NCI-H146 treated with DMSO at 0.1 percent for 48 hours (cell line): ENCODE measurements around the gene OBSCN.

Experiments
- DNase-seq: peaks from one replicate; lab custom pipeline; 2025; ENCODE audit not compliant: unreplicated experiment; lab: John Stamatoyannopoulos, UW

OBSCN gene

DNA sequence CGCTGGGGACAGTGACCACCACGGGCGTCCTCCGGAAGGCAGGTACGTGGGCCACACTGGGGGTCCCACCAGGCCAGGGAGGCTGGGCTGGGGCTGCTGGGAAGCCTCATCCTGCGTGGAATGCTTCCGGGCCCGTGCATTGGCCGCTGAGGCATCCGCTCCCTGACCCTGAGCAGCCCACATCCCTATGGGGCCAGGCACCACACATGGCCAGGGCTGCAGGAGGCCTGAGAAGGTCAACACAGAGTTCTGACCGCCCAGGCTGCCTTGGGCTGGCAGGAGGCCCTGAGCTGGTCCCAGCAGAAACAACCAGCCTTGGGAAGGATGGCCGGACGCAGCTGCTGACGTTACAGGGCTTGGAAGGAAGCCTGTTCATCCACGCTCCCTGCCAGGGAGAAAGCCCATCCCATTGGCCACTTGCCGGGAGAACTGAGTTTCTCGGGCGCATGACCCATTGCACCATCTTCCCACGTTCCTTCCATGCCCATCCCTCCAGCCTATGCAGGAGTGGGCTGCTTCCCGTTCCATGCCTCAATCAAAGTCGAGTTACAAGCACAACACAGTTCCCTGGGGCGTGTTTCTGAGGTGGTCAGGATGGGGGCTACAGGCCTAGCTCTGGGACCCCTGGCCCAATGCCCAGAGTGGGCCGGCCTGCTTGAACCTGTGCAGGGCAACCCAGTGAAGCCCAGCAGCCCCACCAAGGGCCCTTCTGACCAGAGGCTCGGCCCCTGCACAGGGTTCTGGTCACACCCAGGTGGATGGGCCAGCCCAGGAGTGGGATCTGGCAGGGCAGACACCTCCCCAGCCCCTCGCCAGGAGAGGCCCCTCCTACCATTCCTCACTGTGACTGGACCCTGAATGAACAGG lies 167.1 kb downstream of the OBSCN start:
- no peak for DNase-seq

- no peak for DNase-seq
These were observed 167.9 kb downstream of the OBSCN start for GRCh38 chr1:228375578-228376261.

GRCh38 chr1:228376262-228376628 lies 168.4 kb downstream of the OBSCN start:
- DNase-seq: no peak

- no peak for DNase-seq
These were observed 169.1 kb downstream of the OBSCN start for GRCh38 chr1:228376651-228377631.

DNA sequence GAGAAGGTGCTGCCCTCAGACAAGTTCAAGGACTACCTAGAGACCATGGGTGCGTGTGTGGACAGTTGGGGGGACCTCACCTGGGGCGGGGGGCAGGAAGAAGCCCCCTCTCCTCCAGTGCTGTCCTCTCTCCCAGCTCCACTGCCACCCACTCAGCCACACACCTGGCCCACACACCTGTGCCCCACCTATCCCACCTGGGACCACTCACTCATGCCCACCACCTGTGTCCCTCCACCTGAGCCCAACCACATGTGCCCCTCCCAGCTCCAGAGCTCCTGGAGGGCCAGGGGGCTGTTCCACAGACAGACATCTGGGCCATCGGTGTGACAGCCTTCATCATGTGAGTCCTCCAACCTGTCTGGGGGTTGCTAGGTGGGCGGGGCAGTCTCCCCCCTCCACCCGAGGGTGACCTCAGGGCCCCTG lies 169.8 kb downstream of the OBSCN start:
- DNase-seq: no peak

DNA sequence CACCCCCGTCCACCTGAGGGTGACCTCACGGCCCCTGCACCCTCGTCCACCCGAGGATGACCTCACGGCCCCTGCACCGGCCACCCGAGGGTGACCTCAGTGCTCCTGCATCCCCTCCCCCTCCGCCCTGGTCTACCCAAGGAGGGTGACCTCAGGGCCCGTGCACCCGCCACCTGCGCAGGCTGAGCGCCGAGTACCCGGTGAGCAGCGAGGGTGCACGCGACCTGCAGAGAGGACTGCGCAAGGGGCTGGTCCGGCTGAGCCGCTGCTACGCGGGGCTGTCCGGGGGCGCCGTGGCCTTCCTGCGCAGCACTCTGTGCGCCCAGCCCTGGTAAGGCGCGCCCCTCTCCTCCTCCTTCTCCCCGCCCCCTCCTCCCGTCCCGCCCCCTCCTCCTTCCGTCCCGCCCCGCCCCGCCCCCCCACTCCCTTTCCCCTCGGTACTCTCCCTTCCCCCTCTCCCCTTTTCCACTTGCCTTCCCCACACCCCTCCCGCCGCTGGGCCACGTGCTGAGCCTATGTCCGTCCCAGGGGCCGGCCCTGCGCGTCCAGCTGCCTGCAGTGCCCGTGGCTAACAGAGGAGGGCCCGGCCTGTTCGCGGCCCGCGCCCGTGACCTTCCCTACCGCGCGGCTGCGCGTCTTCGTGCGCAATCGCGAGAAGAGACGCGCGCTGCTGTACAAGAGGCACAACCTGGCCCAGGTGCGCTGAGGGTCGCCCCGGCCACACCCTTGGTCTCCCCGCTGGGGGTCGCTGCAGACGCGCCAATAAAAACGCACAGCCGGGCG lies 170.4 kb downstream of the OBSCN start:
- peak; percentile 85 for DNase-seq

GRCh38 chr1:228378873-228379460 lies 171.1 kb downstream of the OBSCN start:
- DNase-seq: peak; percentile 15

- no peak for DNase-seq
These were observed 171.8 kb downstream of the OBSCN start for GRCh38 chr1:228379666-228380065.

GRCh38 chr1:228381356-228381755 lies 173.5 kb downstream of the OBSCN start:
- no peak for DNase-seq

DNA sequence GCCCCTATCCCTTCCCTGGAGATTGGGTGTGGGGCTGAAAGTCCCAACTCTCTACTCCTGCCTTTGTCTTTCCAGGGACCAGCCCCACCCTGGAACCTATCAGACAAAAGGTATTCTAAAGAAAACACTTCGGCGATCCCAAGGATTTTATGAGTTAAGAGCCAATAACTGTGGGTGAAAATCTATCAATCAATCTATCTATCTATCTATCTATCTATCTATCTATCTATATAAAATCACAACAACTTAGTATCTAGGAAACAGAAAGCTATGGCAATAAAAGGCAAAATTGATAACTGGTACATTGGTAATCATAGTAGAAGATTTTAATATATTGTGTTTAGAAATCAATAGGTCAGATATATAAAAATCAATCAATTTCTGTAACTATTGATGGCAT lies 175.9 kb downstream of the OBSCN start:
- no peak for DNase-seq

DNA sequence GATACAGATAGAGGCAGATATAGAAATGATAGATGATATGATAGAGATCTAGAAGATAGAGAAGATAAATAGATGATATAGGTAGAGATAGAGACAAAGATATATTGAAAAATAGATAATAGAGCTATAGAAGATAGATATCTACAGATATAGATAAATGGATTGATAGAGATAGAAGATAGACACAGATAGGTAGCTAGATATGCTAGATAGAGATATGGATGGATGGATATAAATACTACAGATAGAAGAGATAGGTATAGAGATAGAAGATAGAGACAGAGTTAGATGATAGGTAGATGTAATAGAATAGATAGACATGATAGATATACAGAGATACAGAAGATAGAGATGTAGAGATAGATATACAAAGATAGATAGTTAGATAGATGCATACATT lies 177.4 kb downstream of the OBSCN start:
- no peak for DNase-seq

DNA sequence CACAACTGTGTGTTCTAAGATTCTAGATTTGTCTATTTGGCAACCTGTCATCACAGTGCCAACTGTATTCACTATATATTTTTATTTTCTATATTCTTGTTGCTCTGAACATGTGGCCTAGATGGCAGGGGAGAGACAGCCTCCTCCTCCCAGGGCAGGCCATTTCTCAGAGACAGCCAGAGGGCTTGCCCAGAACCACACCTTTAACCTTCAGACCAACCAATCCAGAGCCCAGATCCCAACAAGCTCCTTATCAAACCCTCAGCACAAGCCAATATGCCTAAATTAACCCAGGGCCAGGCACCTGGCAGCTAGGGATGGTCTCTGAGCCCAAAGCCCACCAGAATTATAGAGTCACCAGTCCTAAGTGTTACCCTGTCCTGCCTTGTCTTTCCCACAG lies 179.5 kb downstream of the OBSCN start:
- no peak for DNase-seq

- no peak for DNase-seq
These were observed 182.8 kb downstream of the OBSCN start for GRCh38 chr1:228390649-228391048.

DNA sequence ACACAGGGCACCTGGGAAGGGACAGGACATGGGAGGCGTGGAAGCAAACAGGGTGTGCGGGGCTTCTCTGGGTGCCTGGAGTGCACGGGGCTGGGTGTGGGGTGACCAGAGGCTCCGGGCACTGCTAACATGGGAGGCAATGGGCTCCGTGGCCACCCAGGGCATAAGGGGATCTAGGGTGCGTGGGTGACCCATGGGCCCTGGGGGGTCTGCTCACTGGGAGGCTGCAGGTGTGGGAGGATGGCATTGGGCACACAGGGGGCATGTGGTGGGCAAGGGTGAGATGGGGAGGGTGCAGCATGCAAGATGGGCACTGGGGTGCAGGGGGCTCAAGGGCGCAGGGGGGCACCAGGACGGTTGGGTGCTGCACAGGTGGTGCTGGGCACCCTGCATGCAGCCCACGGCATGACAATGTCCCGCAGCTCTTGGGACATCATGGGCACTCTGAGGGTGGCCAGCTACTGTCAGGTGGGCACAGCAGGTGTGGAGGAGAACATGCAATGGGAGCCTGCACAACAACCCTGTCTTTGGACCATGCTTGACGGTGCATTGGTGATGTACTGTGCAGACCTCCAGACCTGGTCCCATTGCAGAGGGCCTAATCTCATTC lies 183.7 kb downstream of the OBSCN start:
- no peak for DNase-seq

DNA sequence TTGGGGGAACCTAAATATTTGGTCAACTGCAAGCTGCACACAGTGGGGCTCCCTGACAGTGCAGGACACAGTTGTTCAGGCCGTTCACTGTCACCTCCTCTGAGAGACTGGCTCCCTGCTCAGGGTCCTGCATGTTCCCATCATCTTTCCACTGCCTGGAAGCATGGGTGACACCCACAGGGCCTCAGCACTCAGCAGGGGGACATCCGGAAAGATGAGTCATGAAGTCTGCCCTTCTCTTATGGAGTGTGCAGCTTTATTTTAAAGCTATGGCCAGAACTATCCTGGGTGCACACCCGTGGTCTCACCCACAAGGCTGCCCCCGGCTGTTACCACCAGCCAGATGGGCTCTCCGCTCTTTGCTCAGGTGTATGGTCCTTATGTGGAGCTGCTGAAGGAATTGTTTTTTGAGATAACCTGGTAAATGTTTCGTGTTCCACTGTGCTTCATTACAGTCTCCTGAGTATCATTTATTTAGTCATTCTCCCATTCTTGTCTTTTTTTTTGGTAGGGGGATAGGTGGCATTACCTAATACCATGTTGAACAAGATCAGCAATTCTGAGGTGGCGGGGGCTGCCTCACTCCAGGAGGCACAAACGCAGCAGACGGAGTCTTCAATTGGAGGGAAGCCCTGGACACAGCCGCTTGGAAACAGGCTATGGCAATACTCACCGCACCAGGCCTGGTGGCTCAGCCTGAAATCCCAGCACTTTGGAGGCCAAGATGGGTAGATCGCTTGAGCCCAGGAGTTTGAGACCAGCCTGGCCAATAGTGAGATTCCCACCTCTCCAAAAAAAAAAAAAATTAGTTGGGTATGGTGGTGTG lies 184.5 kb downstream of the OBSCN start:
- DNase-seq: no peak

- no peak for DNase-seq
These were observed 185.4 kb downstream of the OBSCN start for GRCh38 chr1:228393268-228393701.

DNA sequence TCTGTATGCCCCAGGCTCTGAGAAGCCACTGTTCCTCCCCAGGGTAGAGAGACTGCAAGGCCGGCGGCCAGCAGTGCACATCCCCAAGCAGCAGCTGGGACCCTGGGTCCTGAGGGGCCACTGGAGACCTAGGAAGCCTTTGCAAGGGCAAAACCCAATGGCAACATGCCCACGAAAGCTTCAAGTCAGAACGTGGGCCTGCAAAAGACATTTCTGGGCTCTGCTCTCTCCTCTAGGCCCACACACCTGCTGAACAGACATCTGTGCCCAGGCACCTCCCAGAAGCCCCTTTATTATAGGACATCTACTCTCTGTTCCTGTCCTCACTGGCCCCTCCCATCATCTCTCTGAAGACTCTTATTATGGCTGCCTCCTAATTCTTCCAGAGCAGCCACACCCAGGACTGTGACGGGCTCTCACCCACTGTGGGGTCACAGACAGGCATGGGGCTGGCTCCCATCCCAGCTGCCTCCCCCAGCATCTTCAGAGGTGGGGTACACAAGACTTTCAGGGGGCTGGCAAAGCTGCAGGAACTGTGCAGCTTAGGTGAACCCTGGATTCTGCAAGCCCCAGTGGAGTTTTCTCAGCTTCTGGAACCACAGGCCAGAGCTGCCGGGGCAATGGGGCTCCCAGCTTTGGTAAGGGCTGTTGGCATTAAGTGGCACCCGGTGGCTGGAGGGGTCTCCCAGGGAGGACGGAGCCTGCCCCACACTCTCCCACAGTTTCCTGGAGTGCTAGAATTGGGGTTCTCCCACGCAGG lies 186.1 kb downstream of the OBSCN start:
- no peak for DNase-seq
